DND-41 (cell line): ENCODE measurements around the gene HBP1.

Experiments
- EZH2 ChIP-seq: IDR thresholded peaks from 3 replicates; pipeline ENCODE4 v1.6.1; 2012; ENCODE audit warnings: borderline replicate concordance, low read depth, mild to moderate bottlenecking, moderate library complexity, low read length, inconsistent platforms; ENCODE audit not compliant: severe bottlenecking
- TF ChIP-seq, protein P1 (sequence below): IDR thresholded peaks from 2 replicates; pipeline ENCODE4 v1.5.1; 2012; ENCODE audit warnings: borderline replicate concordance, low read length, moderate library complexity, mild to moderate bottlenecking; ENCODE audit not compliant: poor library complexity, severe bottlenecking; ENCODE audit errors: extremely low read depth

DNA sequence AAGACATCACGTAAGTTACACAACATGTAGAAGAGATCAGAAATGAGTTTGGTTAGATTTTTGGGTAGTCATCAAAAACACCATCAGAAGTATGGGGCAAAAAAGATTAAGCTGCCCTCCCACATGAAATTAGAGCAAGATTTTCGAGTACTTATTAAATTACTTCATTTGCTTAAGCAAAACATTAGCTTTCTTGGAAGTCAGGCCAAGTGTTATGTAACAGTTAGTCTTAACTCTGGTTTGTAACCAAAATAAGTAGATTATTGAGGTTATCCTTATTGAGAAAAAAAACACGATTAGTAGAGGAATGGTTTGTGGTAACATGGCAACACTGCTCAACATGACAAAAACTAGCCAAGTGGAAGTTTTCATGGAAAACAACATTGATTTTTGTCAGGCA is 37.9 kb downstream of the HBP1 start:
- TF ChIP-seq, protein P1, sequence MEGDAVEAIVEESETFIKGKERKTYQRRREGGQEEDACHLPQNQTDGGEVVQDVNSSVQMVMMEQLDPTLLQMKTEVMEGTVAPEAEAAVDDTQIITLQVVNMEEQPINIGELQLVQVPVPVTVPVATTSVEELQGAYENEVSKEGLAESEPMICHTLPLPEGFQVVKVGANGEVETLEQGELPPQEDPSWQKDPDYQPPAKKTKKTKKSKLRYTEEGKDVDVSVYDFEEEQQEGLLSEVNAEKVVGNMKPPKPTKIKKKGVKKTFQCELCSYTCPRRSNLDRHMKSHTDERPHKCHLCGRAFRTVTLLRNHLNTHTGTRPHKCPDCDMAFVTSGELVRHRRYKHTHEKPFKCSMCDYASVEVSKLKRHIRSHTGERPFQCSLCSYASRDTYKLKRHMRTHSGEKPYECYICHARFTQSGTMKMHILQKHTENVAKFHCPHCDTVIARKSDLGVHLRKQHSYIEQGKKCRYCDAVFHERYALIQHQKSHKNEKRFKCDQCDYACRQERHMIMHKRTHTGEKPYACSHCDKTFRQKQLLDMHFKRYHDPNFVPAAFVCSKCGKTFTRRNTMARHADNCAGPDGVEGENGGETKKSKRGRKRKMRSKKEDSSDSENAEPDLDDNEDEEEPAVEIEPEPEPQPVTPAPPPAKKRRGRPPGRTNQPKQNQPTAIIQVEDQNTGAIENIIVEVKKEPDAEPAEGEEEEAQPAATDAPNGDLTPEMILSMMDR = no peak
- no peak for TF ChIP-seq EZH2
